Vagina (tissue), 2 donors: ENCODE data around the gene PRR13. TPM values are rescaled to one million over a fixed set of nuclear protein-coding genes. Genes with fewer than 3 reads are reported as not detected.
A peak's percentile ranks its signal among the peaks of the same experiment; 100 is the strongest.
"Not testable (repeated sequence)": the region's sequence is repeated elsewhere in the genome, so short reads cannot be mapped to it uniquely, and the experiment has no call there.

Experiments used
- DNase-seq, 2 donors: peaks; one replicate each; pipeline ENCODE4 v3.0.0-alpha.2; 2017; ENCODE audit errors: extremely low spot score in 2 of 2
- H3K27ac ChIP-seq: fragments of 200-600 bp; sonication (generic); one replicate; pipeline ENCODE4 v1.5.1; 2019
- H3K27me3 ChIP-seq: fragments of 200-600 bp; sonication (generic); one replicate; pipeline ENCODE4 v1.5.1; 2019
- H3K36me3 ChIP-seq, 2 donors: fragments of 200-600 bp; sonication (generic); one replicate each; pipeline ENCODE4 v1.5.1; 2017 to 2019
- H3K4me1 ChIP-seq: fragments of 200-600 bp; sonication (generic); one replicate; pipeline ENCODE4 v1.5.1; 2019
- H3K4me3 ChIP-seq, 2 donors: fragments of 200-600 bp; sonication (generic); 1 replicate in 1 of 2; 2 replicates in 1 of 2; pipeline ENCODE4 v1.5.1; 2016 to 2019
- H3K9me3 ChIP-seq: fragments of 200-600 bp; sonication (generic); one replicate; pipeline ENCODE4 v1.5.1; 2019
- CTCF ChIP-seq, 3 experiments: fragments of 450-650 bp in 2 of 3; fragments of 200-600 bp in 1 of 3; sonication (generic) in 1 of 3; IDR thresholded peaks; one replicate each; pipeline ENCODE4 v1.5.1; 2017 to 2019; ENCODE audit warnings: antibody characterized with exemption in 3 of 3, mild to moderate bottlenecking in 2 of 3, moderate library complexity in 2 of 3
- POLR2A ChIP-seq, 2 donors: fragments of 450-650 bp; IDR thresholded peaks; one replicate each; pipeline ENCODE4 v1.6.1; 2017; ENCODE audit warnings: antibody characterized with exemption in 2 of 2, mild to moderate bottlenecking in 2 of 2, moderate library complexity in 2 of 2
- POLR2AphosphoS5 ChIP-seq, 2 donors: sonication (generic); formaldehyde crosslinking; IDR thresholded peaks; one replicate each; pipeline ENCODE4 v1.9.0; 2017; ENCODE audit warnings: antibody characterized with exemption in 2 of 2, mild to moderate bottlenecking in 2 of 2, low read depth in 1 of 2; ENCODE audit not compliant: insufficient read depth in 1 of 2
- intact Hi-C: fragments of 100-400 bp; cut with DNase I; formaldehyde crosslinking; loops from one replicate; pipeline ENCODE4 v1.15.1; 2023
- total RNA-seq: library from RNA; depleted of rRNA; stranded (reverse); fragments of >200 nt; gene quantifications from one replicate; pipeline ENCODE4 v1.2.3, GENCODE V29; 2016

PRR13 gene
- total RNA-seq, 1 donor from 2014 or later = 54.0 TPM

GRCh38 chr12:53413485-53414204 lies 27.9 kb upstream of the PRR13 start:
- Histone ChIP-seq H3K4me3 (no peak overlapping the region), H3K27me3 (no peaks in the 10 kb centered on the region), H3K4me1 (peaks cover 16% of the 10 kb centered on the region), H3K27ac (no peak overlapping the region), H3K36me3 (peaks cover 0 to 42% of the 10 kb centered on the region in 2 donors), H3K9me3 (no peaks in the 10 kb centered on the region)
- DNase-seq = no peak
- TF ChIP-seq CTCF (IDR thresholded peaks at IDR 0.05) = no peak
- TF ChIP-seq POLR2AphosphoS5 (IDR thresholded peaks at IDR 0.05; ENCODE audit: insufficient read depth in 1 of 2, low read depth in 1 of 2) = no peak
- no peak for TF ChIP-seq POLR2A (IDR thresholded peaks at IDR 0.05)
- intact Hi-C loops = loop anchor here (10.0 kb wide), 1 partner anchor 199 kb away; no protein-coding TSS in a partner anchor

- H3K4me3 ChIP-seq = no peak overlapping the region
- no peaks in the 10 kb centered on the region for H3K9me3 ChIP-seq
- TF ChIP-seq POLR2AphosphoS5 (IDR thresholded peaks at IDR 0.05; ENCODE audit: insufficient read depth in 1 of 2, low read depth in 1 of 2) (no peak), CTCF (IDR thresholded peaks at IDR 0.05) (no peak), POLR2A (IDR thresholded peaks at IDR 0.05) (no peak)
- peaks cover 16% of the 10 kb centered on the region for H3K4me1 ChIP-seq
- H3K36me3 ChIP-seq = peaks cover 0 to 29% of the 10 kb centered on the region in 2 donors
- DNase-seq = no peak
- H3K27me3 ChIP-seq = no peaks in the 10 kb centered on the region
- H3K27ac ChIP-seq = peak overlapping the region; percentile 33
- intact Hi-C loops = loop anchor here (10.0 kb wide), 1 partner anchor 200 kb away; no protein-coding TSS in a partner anchor
Measured at GRCh38 chr12:53414756-53415417, 26.6 kb upstream of the PRR13 start.

- Histone ChIP-seq H3K4me1 (peaks cover 17% of the 10 kb centered on the region), H3K36me3 (peaks cover 0 to 20% of the 10 kb centered on the region in 2 donors), H3K27ac (peak overlapping the region; percentile 33)
- DNase-seq, H3K27me3 ChIP-seq, H3K4me3 ChIP-seq, H3K9me3 ChIP-seq: not testable (repeated sequence)
- intact Hi-C loops = loop anchor here (10.0 kb wide), 1 partner anchor 201 kb away; no protein-coding TSS in a partner anchor
Measured at GRCh38 chr12:53415752-53416389, 25.7 kb upstream of the PRR13 start.

GRCh38 chr12:53417291-53417816 lies 24.2 kb upstream of the PRR13 start:
- not testable (repeated sequence) for H3K4me3 ChIP-seq, DNase-seq, H3K9me3 ChIP-seq, H3K27ac ChIP-seq, H3K36me3 ChIP-seq, H3K27me3 ChIP-seq
- intact Hi-C loops = loop anchor here (10.0 kb wide), 1 partner anchor 203 kb away; no protein-coding TSS in a partner anchor
- peaks cover 18% of the 10 kb centered on the region for H3K4me1 ChIP-seq

GRCh38 chr12:53418221-53418620 lies 23.3 kb upstream of the PRR13 start:
- no peak for DNase-seq
- TF ChIP-seq CTCF (IDR thresholded peaks at IDR 0.05) = no peak
- no peak for TF ChIP-seq POLR2AphosphoS5 (IDR thresholded peaks at IDR 0.05; ENCODE audit: insufficient read depth in 1 of 2, low read depth in 1 of 2)
- no peak for TF ChIP-seq POLR2A (IDR thresholded peaks at IDR 0.05)
- Histone ChIP-seq H3K4me1 (peaks cover 14% of the 10 kb centered on the region), H3K9me3 (no peaks in the 10 kb centered on the region), H3K27me3 (no peaks in the 10 kb centered on the region), H3K4me3 (no peak overlapping the region), H3K36me3 (no peaks in the 10 kb centered on the region), H3K27ac (no peak overlapping the region)
- intact Hi-C loops = loop anchor here (10.0 kb wide), 1 partner anchor 203 kb away; no protein-coding TSS in a partner anchor
